MCF 10A (cell line): ENCODE data around the gene JMJD4. TPM values are rescaled to one million over a fixed set of nuclear protein-coding genes. Genes with fewer than 3 reads are reported as not detected.
A peak's percentile ranks its signal among the peaks of the same experiment; 100 is the strongest.

Experiments
- BruUV-seq: library from RNA; stranded (reverse); fragments of 400-500 nt; replicated peaks from 2 replicates; lab custom pipeline; 2021; lab: Mats Ljungman, UMichigan
- CTCF ChIA-PET: fragments of 300-600 bp; sonication (Branson Sonifier 250); formaldehyde crosslinking; extraction: SDS; loops from one replicate; lab custom pipeline; 2021; ENCODE audit warnings: antibody characterized with exemption, inconsistent platforms; lab: Yijun Ruan, JAX
- POLR2A ChIA-PET: fragments of 300-600, 350-650 bp; sonication (Branson Sonifier 250); formaldehyde crosslinking; extraction: SDS; loops from one replicate; lab custom pipeline; 2020; ENCODE audit warnings: antibody characterized with exemption, inconsistent platforms; lab: Yijun Ruan, JAX
- DNase-seq: peaks from one replicate; pipeline ENCODE4 v3.0.0-alpha.2; 2018; ENCODE audit not compliant: unreplicated experiment
- H3K27ac Mint-ChIP-seq: one replicate; pipeline ENCODE4 v1.8.0; 2022; ENCODE audit warnings: mild to moderate bottlenecking, low read depth, mixed read lengths; ENCODE audit not compliant: unreplicated experiment
- H3K27me3 Mint-ChIP-seq: one replicate; pipeline ENCODE4 v1.8.0; 2022; ENCODE audit warnings: mixed read lengths; ENCODE audit not compliant: insufficient read depth, unreplicated experiment
- H3K36me3 Mint-ChIP-seq: one replicate; pipeline ENCODE4 v1.8.0; 2022; ENCODE audit warnings: mild to moderate bottlenecking, moderate library complexity, mixed read lengths; ENCODE audit not compliant: insufficient read depth, unreplicated experiment
- H3K4me1 Mint-ChIP-seq: one replicate; pipeline ENCODE4 v1.8.0; 2022; ENCODE audit warnings: mixed read lengths; ENCODE audit not compliant: insufficient read depth, unreplicated experiment
- H3K4me3 Mint-ChIP-seq: one replicate; pipeline ENCODE4 v1.8.0; 2022; ENCODE audit warnings: mild to moderate bottlenecking, moderate library complexity, mixed read lengths; ENCODE audit not compliant: unreplicated experiment
- H3K9me3 Mint-ChIP-seq: one replicate; pipeline ENCODE4 v1.8.0; 2022; ENCODE audit warnings: mixed read lengths; ENCODE audit not compliant: unreplicated experiment
- intact Hi-C: fragments of 100-400 bp; cut with micrococcal nuclease; formaldehyde crosslinking; loops from 2 replicates; pipeline ENCODE4 v1.14.1; 2022
- total RNA-seq: library from RNA; stranded (reverse); gene quantifications from 2 replicates; pipeline ENCODE4 v1.2.3, GENCODE V29; 2022
- TF ChIP-seq, protein P1 (sequence below): fragments of 200-600 bp; IDR thresholded peaks from one replicate; pipeline ENCODE4 v1.8.0; 2022; ENCODE audit warnings: antibody characterized with exemption, mild to moderate bottlenecking; ENCODE audit not compliant: unreplicated experiment

The JMJD4 gene
- total RNA-seq, 1 experiment from 2014 or later: 43.2 TPM

DNA sequence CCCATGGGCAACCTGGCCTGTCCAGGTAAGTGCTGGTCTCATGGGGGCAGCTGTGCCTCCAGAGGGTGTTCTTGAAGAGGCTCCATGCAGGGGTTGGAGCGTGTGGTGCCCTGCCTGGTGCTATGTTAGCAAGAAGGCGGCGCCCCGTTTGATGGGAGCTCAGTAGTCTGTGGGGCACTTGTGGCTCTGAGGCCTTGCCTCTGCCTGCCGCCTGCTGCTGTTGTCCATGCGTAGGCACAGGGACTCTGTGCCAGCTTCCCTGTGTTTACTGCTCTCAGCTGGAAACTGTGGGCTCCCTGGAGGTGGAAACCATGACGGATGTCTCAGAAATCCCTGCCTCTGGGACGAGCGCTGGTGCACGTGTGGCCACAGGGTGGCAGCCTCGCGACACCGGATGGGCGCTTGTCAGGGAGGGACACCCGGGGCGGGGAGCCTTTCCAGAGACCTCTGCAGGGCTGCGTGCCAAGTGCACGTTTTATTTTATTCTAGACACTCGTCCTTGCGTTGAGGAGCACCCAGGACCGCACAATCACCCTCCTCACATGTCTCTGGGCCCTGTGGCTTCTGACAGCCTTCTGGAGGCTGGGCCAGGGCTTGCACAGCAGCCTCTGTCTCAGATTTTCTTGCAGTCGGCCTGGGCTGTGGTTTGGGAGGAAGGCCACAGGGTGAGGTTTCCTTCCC, 27.3 kb upstream of the JMJD4 start:
- H3K36me3 Mint-ChIP-seq: peaks cover 66% of the 10 kb centered on the region
- TF ChIP-seq, protein P1, sequence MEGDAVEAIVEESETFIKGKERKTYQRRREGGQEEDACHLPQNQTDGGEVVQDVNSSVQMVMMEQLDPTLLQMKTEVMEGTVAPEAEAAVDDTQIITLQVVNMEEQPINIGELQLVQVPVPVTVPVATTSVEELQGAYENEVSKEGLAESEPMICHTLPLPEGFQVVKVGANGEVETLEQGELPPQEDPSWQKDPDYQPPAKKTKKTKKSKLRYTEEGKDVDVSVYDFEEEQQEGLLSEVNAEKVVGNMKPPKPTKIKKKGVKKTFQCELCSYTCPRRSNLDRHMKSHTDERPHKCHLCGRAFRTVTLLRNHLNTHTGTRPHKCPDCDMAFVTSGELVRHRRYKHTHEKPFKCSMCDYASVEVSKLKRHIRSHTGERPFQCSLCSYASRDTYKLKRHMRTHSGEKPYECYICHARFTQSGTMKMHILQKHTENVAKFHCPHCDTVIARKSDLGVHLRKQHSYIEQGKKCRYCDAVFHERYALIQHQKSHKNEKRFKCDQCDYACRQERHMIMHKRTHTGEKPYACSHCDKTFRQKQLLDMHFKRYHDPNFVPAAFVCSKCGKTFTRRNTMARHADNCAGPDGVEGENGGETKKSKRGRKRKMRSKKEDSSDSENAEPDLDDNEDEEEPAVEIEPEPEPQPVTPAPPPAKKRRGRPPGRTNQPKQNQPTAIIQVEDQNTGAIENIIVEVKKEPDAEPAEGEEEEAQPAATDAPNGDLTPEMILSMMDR: peak; percentile 99
- H3K9me3 Mint-ChIP-seq: no peaks in the 10 kb centered on the region
- ChIA-PET CTCF (interaction anchor here (0.5 to 5.3 kb wide), 66 partner anchors 8 to 515 kb away, joined by 3 to 79 read pairs (median 4); partner anchors contain the start of genes JMJD4, SNAP47 and WNT9A), POLR2A (interaction anchor here (0.5 to 4.0 kb wide), 16 partner anchors 21 to 403 kb away, joined by 3 to 30 read pairs (median 4); partner anchors contain the start of genes ARF1, IBA57, JMJD4 and SNAP47)
- peaks cover 74% of the 10 kb centered on the region for H3K4me1 Mint-ChIP-seq
- intact Hi-C loops: loop anchor here (1.0 to 5.0 kb wide), 3 partner anchors 43 to 310 kb away; no protein-coding TSS in a partner anchor
- BruUV-seq: no TSS peak
- no peak overlapping the region for H3K4me3 Mint-ChIP-seq
- DNase-seq: peak; percentile 93
- H3K27me3 Mint-ChIP-seq: no peaks in the 10 kb centered on the region
- H3K27ac Mint-ChIP-seq: no peak overlapping the region

DNA sequence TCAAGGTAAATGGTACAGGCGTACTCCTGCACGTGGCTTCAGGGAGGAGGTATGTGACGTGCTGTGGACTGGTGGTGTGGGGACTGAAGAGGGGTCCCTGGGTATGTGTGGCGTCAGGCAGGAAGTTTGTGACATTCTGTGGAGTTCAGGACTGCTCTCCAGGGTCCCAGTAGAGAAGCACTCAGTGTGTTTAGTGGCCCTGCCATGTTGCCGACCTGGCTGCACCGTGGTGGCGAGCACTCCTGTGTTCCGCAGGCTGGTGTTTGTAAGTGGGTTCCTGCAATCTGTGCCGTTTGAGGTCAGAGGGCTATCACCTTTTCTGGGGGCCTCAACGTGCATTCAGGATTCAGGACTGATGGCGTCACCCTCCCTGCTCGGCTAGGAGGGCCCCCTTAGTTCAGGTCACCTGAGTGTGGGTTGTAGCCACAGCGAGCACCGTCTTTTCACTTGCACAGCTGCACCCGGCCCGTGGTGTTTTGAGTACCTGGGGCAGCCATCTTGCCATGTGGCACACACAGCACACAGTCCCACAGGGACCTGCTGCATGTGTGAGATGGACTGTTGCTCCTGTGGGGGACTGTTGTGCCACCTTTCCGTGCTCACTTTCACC, 26.6 kb upstream of the JMJD4 start:
- intact Hi-C loops: loop anchor here (1.0 to 5.0 kb wide), 3 partner anchors 44 to 311 kb away; no protein-coding TSS in a partner anchor
- H3K27ac Mint-ChIP-seq: no peak overlapping the region
- H3K36me3 Mint-ChIP-seq: peaks cover 64% of the 10 kb centered on the region
- no peaks in the 10 kb centered on the region for H3K9me3 Mint-ChIP-seq
- TF ChIP-seq, protein P1: no peak
- ChIA-PET CTCF (interaction anchor here (0.5 to 5.3 kb wide), 35 partner anchors 8 to 376 kb away, joined by 3 to 79 read pairs (median 4); partner anchors contain the start of genes JMJD4, SNAP47 and WNT9A), POLR2A (interaction anchor here (0.8 to 4.0 kb wide), 6 partner anchors 26 to 321 kb away, joined by 4 to 30 read pairs (median 8); partner anchors contain the start of genes ARF1, JMJD4 and SNAP47)
- DNase-seq: no peak
- peaks cover 68% of the 10 kb centered on the region for H3K4me1 Mint-ChIP-seq
- no peak overlapping the region for H3K4me3 Mint-ChIP-seq
- no TSS peak for BruUV-seq
- H3K27me3 Mint-ChIP-seq: no peaks in the 10 kb centered on the region

DNA sequence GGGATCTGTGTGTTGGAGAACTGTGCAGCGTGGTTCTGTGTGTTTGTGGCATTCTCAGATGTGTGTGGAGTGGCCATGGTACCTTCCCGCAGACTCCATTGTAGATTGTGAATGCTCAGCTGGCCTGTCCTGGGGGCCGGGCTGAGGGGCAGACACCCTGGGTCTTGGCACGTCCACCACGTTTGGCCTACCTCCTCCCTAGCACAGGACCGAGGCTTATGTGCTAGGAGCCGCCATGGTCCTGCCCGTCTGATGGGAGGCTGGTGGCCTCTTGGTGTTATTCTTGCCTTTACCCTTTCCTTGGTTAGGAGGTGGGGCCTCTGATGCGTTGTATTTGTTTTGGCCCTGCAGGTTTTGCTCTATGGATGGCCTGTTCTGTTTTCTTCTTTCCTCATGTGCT, 25.3 kb upstream of the JMJD4 start:
- H3K36me3 Mint-ChIP-seq: peaks cover 63% of the 10 kb centered on the region
- BruUV-seq: no TSS peak
- no peaks in the 10 kb centered on the region for H3K9me3 Mint-ChIP-seq
- no peak overlapping the region for H3K4me3 Mint-ChIP-seq
- no peak for DNase-seq
- TF ChIP-seq, protein P1: no peak
- ChIA-PET POLR2A (interaction anchor here (0.9 to 4.0 kb wide), 8 partner anchors 16 to 322 kb away, joined by 3 to 38 read pairs (median 8); partner anchors contain the start of genes ARF1, JMJD4, SNAP47 and WNT9A), CTCF (interaction anchor here (0.6 to 4.4 kb wide), 9 partner anchors 27 to 244 kb away, joined by 3 to 37 read pairs (median 4); no protein-coding TSS in a partner anchor)
- intact Hi-C loops: loop anchor here (5.0 kb wide), 1 partner anchor 312 kb away; no protein-coding TSS in a partner anchor
- H3K4me1 Mint-ChIP-seq: peaks cover 55% of the 10 kb centered on the region
- H3K27ac Mint-ChIP-seq: peak overlapping the region; percentile 78
- no peaks in the 10 kb centered on the region for H3K27me3 Mint-ChIP-seq
